IPS-18c (cell line): ENCODE data around the gene DENND5A.
"Not testable (repeated sequence)": the region's sequence is repeated elsewhere in the genome, so short reads cannot be mapped to it uniquely, and the experiment has no call there.

Experiments
- H3K4me3 ChIP-seq: 2 replicates; pipeline ENCODE4 v1.7.0; 2013; ENCODE audit warnings: low read depth, mild to moderate bottlenecking, low read length, moderate library complexity; ENCODE audit not compliant: insufficient read depth
- H3K9me3 ChIP-seq: one replicate; pipeline ENCODE4 v1.6.1; 2013; ENCODE audit warnings: mild to moderate bottlenecking, low read length, moderate library complexity; ENCODE audit not compliant: control insufficient read depth, insufficient read depth

Gene DENND5A

DNA sequence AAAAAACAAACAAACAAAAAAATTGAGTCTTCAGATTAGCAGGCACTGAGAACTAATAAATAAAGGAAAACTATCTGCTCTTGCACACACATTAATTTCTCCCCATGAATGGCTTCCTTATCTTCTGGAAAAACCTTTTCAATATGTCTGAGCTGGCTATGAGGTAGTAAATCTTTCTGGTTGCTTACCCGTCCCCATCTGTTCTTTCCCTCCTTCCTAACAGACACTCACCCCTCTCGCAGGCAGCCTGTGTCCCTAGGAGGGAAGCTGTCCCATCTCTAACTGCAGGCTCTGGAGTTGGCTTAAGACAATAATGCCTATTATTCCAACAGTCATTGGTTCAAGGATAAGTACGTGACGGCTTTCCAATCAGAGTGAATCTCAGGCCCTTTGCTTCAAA is 165.5 kb downstream of the DENND5A start:
- Histone ChIP-seq H3K9me3 (no peaks in the 10 kb centered on the region), H3K4me3 (no peak overlapping the region)

GRCh38 chr11:9098455-9098854 is 166.7 kb downstream of the DENND5A start:
- not testable (repeated sequence) for H3K9me3 ChIP-seq, H3K4me3 ChIP-seq

DNA sequence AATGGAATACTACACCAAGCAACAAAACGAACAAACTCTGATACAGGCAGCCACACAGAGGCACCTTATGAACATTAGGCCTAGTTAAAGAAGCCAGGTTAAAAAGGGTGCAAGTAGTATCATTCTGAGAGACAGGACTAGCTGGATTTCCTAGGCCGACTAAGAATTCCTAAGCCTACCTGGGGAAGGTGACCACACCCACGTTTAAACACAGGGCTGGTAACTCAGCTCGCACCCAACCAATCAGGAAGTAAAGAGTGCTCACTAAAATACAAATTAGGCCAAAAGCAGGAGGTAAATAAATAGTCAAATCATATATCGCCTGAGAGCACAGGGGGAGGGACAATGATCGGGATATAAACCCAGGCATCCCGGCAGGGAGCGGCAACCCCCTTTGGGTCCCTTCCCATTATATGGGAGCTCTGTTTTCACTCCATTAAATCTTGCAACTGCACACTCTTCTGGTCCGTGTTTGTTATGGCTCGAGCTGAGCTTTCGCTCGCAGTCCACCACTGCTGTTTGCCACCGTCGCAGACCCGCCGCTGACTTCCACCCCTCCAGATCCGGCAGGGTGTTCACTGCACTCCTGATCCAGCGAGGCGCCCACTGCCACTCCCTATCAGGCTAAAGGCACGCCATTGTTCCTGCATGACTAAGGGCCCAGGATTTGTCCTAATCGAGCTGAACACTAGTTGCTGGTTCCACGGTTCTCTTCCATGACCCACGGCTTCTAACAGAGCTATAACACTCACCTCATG is 167.8 kb downstream of the DENND5A start:
- H3K9me3 ChIP-seq, H3K4me3 ChIP-seq: not testable (repeated sequence)

GRCh38 chr11:9096427-9096826 is 168.7 kb downstream of the DENND5A start:
- no peak overlapping the region for H3K4me3 ChIP-seq
- no peaks in the 10 kb centered on the region for H3K9me3 ChIP-seq

GRCh38 chr11:9095421-9095820 is 169.7 kb downstream of the DENND5A start:
- Histone ChIP-seq H3K9me3 (no peaks in the 10 kb centered on the region), H3K4me3 (no peak overlapping the region)

GRCh38 chr11:9094420-9094819 is 170.7 kb downstream of the DENND5A start:
- Histone ChIP-seq H3K9me3 (no peaks in the 10 kb centered on the region), H3K4me3 (no peak overlapping the region)

GRCh38 chr11:9092853-9093778 is 172.0 kb downstream of the DENND5A start:
- no peak overlapping the region for H3K4me3 ChIP-seq
- no peaks in the 10 kb centered on the region for H3K9me3 ChIP-seq

DNA sequence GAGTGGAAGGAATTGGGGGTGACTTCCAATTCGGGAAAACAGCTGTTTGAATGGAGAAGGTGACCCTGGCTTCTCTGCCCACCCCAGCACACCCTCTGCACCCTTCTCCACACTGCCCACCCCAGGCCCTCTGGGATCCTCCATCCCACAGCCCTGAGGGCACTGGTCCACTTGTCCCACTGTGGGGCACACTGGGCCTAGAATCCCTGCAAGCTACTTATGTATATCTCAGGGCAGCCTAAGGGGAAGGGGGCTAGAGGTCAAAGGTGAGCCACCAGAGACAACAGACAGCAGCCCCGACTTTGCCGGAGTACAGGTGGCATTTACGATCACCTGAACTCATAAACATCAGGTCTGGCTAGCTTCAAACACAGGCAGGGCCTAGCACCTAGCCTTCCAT is 173.1 kb downstream of the DENND5A start:
- Histone ChIP-seq H3K9me3 (no peaks in the 10 kb centered on the region), H3K4me3 (peak overlapping the region; percentile 36; the same call in 1 of the 2 replicates)

DNA sequence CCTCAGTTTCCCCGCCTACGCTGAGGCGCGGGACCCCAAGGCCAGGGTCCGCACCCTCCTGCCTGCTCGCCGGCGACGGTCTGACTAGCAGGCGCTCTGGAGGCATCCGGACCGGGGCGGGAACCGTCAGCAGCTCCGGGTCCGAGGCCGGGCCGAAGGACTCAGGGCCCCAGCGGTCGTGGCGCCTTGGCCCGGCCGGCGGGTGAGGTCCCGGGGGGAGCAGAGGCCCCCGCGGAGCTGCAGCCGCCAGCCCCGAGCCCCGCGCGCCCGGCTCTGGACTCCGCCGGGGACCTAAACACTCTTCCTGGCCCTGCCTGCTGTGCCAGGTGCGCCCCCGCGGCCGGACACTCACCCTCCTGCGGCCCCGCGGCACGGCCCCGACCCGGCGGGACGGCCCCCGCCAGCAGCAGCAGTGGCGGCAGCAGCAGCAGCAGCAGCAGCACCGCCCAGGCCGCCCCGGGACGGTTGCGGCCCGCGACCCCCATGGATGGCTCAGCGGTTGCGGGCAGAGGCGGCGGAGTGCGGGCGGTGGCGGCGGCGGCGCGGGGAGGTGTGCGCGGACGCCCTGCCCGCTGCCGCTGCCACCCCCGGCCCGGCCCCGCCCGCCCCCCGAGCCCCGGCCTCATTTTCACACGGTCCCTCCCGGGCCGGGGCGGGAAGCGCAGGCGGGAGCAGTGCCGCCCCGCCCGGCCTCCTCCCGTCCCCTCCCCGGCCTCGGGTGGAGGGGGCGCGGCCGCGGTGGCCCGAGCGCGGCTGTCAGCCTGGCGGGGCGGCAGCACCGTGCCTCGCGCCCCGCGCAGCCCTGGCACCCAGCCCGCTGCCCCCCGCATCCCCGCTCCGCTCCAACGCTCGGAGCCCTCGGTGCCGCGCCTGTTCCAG is 173.9 kb downstream of the DENND5A start, which contains the start of gene SCUBE2:
SCUBE2 (minus strand) TSS at position 556 of the 879 bp plus-strand sequence; CDS start at position 485, 71 bp downstream.
- Histone ChIP-seq H3K4me3 (peak within 1 kb of the TSS; percentile 67), H3K9me3 (no peaks in the 10 kb centered on the region)

DNA sequence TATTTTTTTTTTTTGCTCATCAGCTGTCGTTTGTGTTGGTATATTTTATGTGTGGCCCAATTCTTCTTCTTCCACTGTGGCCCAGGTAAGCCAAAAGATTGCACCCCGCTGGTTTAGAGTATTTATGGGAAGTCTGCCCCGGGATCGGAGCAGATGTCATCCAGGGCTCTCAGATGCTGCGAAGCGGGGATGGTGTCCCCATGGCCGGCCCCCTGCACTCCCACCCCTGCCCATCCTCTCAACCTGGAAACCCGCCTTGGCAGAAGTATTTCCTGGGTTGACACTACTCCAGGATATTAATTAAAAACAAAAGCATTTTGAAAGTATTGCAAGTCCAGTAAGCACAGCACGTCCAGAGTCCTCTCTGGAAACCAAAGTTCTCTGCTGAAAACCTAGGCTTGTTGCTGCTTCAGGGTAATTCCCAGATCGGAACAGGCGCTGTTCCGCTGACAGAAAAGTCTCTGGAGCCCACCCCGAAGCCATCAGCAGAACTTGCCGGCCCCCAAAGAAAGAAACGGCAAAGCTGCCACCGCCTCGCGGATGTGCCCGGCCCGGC is 174.6 kb downstream of the DENND5A start:
- Histone ChIP-seq H3K4me3 (peak overlapping the region; percentile 67), H3K9me3 (no peaks in the 10 kb centered on the region)

GRCh38 chr11:9089636-9090035 is 175.5 kb downstream of the DENND5A start:
- Histone ChIP-seq H3K9me3 (no peaks in the 10 kb centered on the region), H3K4me3 (no peak overlapping the region)

DNA sequence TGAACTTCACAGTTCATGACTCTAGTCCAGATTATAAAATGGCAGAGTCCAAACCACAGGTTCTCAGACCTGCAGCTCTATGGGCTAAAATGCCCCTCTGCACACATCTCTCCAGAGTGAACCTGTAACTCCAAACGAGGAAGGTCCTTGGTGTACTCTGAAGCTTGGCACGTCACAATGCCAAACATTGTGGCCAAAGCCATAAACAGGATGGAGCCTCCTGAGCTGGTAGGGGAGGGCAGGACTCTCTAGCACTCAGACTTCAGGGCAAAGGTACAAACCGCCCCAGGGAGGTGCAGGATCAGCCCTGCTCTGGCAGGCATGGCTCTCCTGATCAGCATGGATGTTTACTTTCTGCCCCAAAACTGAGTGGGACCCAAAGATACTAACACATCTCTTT is 176.1 kb downstream of the DENND5A start:
- Histone ChIP-seq H3K4me3 (no peak overlapping the region), H3K9me3 (no peaks in the 10 kb centered on the region)
